K562 treated with DMSO at 1 percent for 4 hours (cell line): Measurements from ENCODE around the gene CLK1. TPM values are rescaled to one million over a fixed set of nuclear protein-coding genes. Genes with fewer than 3 reads are reported as not detected.

Source experiments
- total RNA-seq: library from RNA; unstranded; fragments of 300-600 nt; gene quantifications from 2 replicates; pipeline ENCODE4 v1.2.3, GENCODE V29; 2022; ENCODE audit not compliant: insufficient read depth

Gene CLK1
- total RNA-seq = 30.7 and 45.1 TPM in 2 replicates

GRCh38 chr2:200864176-200865034, at the start of gene CLK1:
TSS of gene CLK1 (minus strand) at chr2:200864658. CDS start at chr2:200861862, 2,796 bp downstream.

GRCh38 chr2:200888704-200889625, 24.5 kb upstream of the CLK1 start, which contains the start of the genes NIF3L1 and PPIL3:
TSS of gene NIF3L1 (plus strand) at chr2:200889371. CDS start at chr2:200891944, 2,573 bp downstream.
TSS of gene PPIL3 (minus strand) at chr2:200889077. CDS start at chr2:200887615, 1,462 bp downstream.

DNA sequence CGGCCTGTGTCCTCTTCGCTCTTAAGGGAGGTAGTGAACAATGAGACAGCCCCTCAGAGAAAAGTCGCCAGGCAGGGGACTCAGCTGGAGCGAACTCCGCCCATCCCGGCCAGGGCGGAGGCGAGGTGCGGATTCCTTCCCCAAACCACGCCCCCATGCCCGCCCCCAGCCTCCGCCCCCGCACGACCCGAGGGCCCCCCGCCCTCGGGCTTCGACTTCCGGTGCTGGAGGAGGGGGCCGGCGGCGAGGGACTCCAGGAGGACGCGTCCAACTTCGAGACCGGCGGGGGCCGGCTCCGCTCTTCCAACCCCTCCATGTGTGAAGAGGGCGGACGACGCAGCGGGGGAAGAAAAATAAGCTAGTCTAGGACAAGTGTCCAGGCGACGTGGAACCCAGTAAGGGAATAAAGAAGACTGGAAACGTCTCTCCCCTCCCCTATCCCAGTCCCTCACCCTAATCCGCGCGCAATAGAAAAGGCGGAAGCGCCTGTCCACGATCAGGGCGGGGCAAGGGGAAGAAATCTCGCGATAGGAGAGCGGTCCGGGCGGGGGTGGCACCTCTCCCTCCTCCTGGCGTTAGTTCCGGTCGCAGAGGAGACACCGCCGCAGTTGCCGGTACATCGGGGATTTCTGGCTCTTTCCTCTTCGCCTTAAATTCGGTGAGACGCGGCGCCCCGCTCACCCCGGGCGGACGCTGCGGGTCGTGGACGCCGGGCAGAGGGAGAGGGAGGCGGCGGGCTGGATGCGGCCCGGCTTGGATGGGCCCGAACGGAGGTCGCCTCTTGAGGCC, 52.9 kb downstream of the CLK1 start, which contains the start of gene BZW1:
TSS of gene BZW1 (plus strand) at position 578 of the 789 bp plus-strand sequence. CDS start 1,308 bp downstream, outside the sequence.

Other genes with a start within 250 kb of the CLK1 start
- 52.5 and 64.2 TPM in 2 replicates for gene BZW1, start 52.7 kb downstream of the CLK1 start, total RNA-seq
- gene PPIL3, start 24.4 kb upstream of the CLK1 start, total RNA-seq = 9.7 and 66.6 TPM in 2 replicates
- 13.7 and 15.3 TPM in 2 replicates for gene NIF3L1, start 24.7 kb upstream of the CLK1 start, total RNA-seq
- gene ORC2, start 99.0 kb upstream of the CLK1 start, total RNA-seq = 4.3 and 5.2 TPM in 2 replicates
- 2.9 TPM in 2 replicates for gene HYCC2, start 207.0 kb upstream of the CLK1 start, total RNA-seq
- gene NDUFB3, start 207.3 kb upstream of the CLK1 start, total RNA-seq = 43.6 and 45.8 TPM in 2 replicates